WTC11 (cell line): Measurements from ENCODE around the gene ARPC1A. TPM values are rescaled to one million over a fixed set of nuclear protein-coding genes. Genes with fewer than 3 reads are reported as not detected.

Source experiments
- ATAC-seq: fragments of 200-7000 bp; cut with Tn5 transposase; 2 replicates; pipeline ENCODE4 v1.10.0; 2021; ENCODE audit warnings: mild to moderate bottlenecking, moderate library complexity
- CTCF ChIA-PET: fragments of 300-600 bp; sonication (Branson Sonifier 250); formaldehyde crosslinking; loops from one replicate; lab custom pipeline; 2021; ENCODE audit warnings: antibody characterized with exemption; lab: Charles Lee
- POLR2A ChIA-PET: fragments of 350-600 bp; sonication (Branson Sonifier 250); formaldehyde crosslinking; loops from one replicate; lab custom pipeline; 2021; ENCODE audit warnings: antibody characterized with exemption; lab: Charles Lee
- DNase-seq: peaks from one replicate; pipeline ENCODE4 v3.0.0; 2021; ENCODE audit warnings: low spot score
- H3K27ac Mint-ChIP-seq: 2 replicates; pipeline ENCODE4 v1.8.0; 2021; ENCODE audit warnings: mixed read lengths
- H3K27me3 Mint-ChIP-seq: 2 replicates; pipeline ENCODE4 v1.8.0; 2021; ENCODE audit warnings: low read depth, mild to moderate bottlenecking, moderate library complexity, mixed read lengths
- H3K36me3 Mint-ChIP-seq: 2 replicates; pipeline ENCODE4 v1.8.0; 2021; ENCODE audit warnings: mixed read lengths
- H3K4me1 Mint-ChIP-seq: 2 replicates; pipeline ENCODE4 v1.8.0; 2022; ENCODE audit warnings: mixed read lengths
- H3K4me3 Mint-ChIP-seq: 2 replicates; pipeline ENCODE4 v1.8.0; 2021; ENCODE audit warnings: mild to moderate bottlenecking, moderate library complexity, mixed read lengths
- H3K9me3 Mint-ChIP-seq: 2 replicates; pipeline ENCODE4 v1.8.0; 2021; ENCODE audit warnings: mixed read lengths
- AFF4 ChIP-seq: sonication (generic); formaldehyde crosslinking; IDR thresholded peaks from 2 replicates; pipeline ENCODE4 v1.8.1; 2023; ENCODE audit warnings: mild to moderate bottlenecking, missing genetic modification reagents, borderline replicate concordance
- ARID4B ChIP-seq: sonication (generic); formaldehyde crosslinking; IDR thresholded peaks from 2 replicates; pipeline ENCODE4 v1.8.0; 2023; ENCODE audit warnings: missing genetic modification reagents, mild to moderate bottlenecking, borderline replicate concordance
- ATF1 ChIP-seq: sonication (generic); formaldehyde crosslinking; IDR thresholded peaks from 2 replicates; pipeline ENCODE4 v1.8.1; 2023; ENCODE audit warnings: mild to moderate bottlenecking, moderate library complexity, missing genetic modification reagents
- ETV6 ChIP-seq: sonication (generic); formaldehyde crosslinking; IDR thresholded peaks from 2 replicates; pipeline ENCODE4 v1.8.1; 2022; ENCODE audit warnings: mild to moderate bottlenecking, missing genetic modification reagents
- FOXK1 ChIP-seq: sonication (generic); formaldehyde crosslinking; IDR thresholded peaks from 2 replicates; pipeline ENCODE4 v1.8.0; 2022; ENCODE audit warnings: mild to moderate bottlenecking, moderate library complexity, missing genetic modification reagents
- GABPB1 ChIP-seq: sonication (generic); formaldehyde crosslinking; IDR thresholded peaks from 2 replicates; pipeline ENCODE4 v1.8.1; 2023; ENCODE audit warnings: mild to moderate bottlenecking, missing genetic modification reagents
- HMGA2 ChIP-seq: fragments of 250-450 bp; sonication (Bioruptor Pico); IDR thresholded peaks from 2 replicates; pipeline ENCODE4 v1.4.0; 2021; ENCODE audit warnings: mild to moderate bottlenecking, moderate library complexity
- PREB ChIP-seq: sonication (generic); formaldehyde crosslinking; IDR thresholded peaks from 2 replicates; pipeline ENCODE4 v1.8.1; 2022; ENCODE audit warnings: mild to moderate bottlenecking, missing genetic modification reagents, moderate library complexity, borderline replicate concordance
- RELA ChIP-seq: sonication (generic); formaldehyde crosslinking; IDR thresholded peaks from 2 replicates; pipeline ENCODE4 v1.8.1; 2022; ENCODE audit warnings: missing genetic modification reagents, mild to moderate bottlenecking, borderline replicate concordance
- USF1 ChIP-seq: sonication (generic); formaldehyde crosslinking; IDR thresholded peaks from 2 replicates; pipeline ENCODE4 v1.8.0; 2022; ENCODE audit warnings: mild to moderate bottlenecking, missing genetic modification reagents
- ZBTB21 ChIP-seq: sonication (generic); formaldehyde crosslinking; IDR thresholded peaks from 2 replicates; pipeline ENCODE4 v1.8.1; 2023; ENCODE audit warnings: mild to moderate bottlenecking, missing genetic modification reagents, borderline replicate concordance
- ZMAT4 ChIP-seq: fragments of 250-450 bp; sonication (Bioruptor Pico); IDR thresholded peaks from 2 replicates; pipeline ENCODE4 v1.9.0; 2021; ENCODE audit warnings: mild to moderate bottlenecking
- ZNF121 ChIP-seq: sonication (generic); formaldehyde crosslinking; IDR thresholded peaks from 2 replicates; pipeline ENCODE4 v1.8.0; 2023; ENCODE audit warnings: missing genetic modification reagents
- ZNF219 ChIP-seq: sonication (generic); formaldehyde crosslinking; IDR thresholded peaks from 2 replicates; pipeline ENCODE4 v1.8.0; 2023; ENCODE audit warnings: missing genetic modification reagents, mild to moderate bottlenecking, borderline replicate concordance
- ZNF232 ChIP-seq: sonication (generic); formaldehyde crosslinking; IDR thresholded peaks from 2 replicates; pipeline ENCODE4 v1.8.0; 2022; ENCODE audit warnings: mild to moderate bottlenecking, missing genetic modification reagents
- ZNF423 ChIP-seq: fragments of 250-450 bp; sonication (Bioruptor Pico); IDR thresholded peaks from 2 replicates; pipeline ENCODE4 v2.1.2; 2022; ENCODE audit warnings: mild to moderate bottlenecking, moderate library complexity
- total RNA-seq: library from RNA; stranded (reverse); gene quantifications from 3 replicates; pipeline ENCODE4 v1.2.3, GENCODE V29; 2021
- TF ChIP-seq, protein P1 (sequence below): sonication (generic); formaldehyde crosslinking; IDR thresholded peaks from 2 replicates; pipeline ENCODE4 v1.8.0; 2022; ENCODE audit warnings: mild to moderate bottlenecking, missing genetic modification reagents
- TF ChIP-seq, protein P2 (sequence below): fragments of 250-450 bp; sonication (Bioruptor Pico); IDR thresholded peaks from 2 replicates; pipeline ENCODE4 v1.9.0; 2021; ENCODE audit warnings: mild to moderate bottlenecking
- TF ChIP-seq, protein P3 (sequence below): sonication (generic); formaldehyde crosslinking; IDR thresholded peaks from 2 replicates; pipeline ENCODE4 v1.8.1; 2022; ENCODE audit warnings: low read depth, missing genetic modification reagents, borderline replicate concordance

ARPC1A gene
- total RNA-seq, 1 experiment from 2014 or later, result 149 TPM

- H3K27me3 Mint-ChIP-seq, result no peaks in the 10 kb centered on the region
- peak within 1 kb of the TSS; percentile 99 for H3K27ac Mint-ChIP-seq
- peak within 1 kb of the TSS; percentile 99 for H3K4me3 Mint-ChIP-seq
- H3K36me3 Mint-ChIP-seq, result peaks cover 41% of the 10 kb centered on the region
- peak; percentile 88 for ATAC-seq
- peaks cover 18% of the 10 kb centered on the region for H3K4me1 Mint-ChIP-seq
- ChIA-PET CTCF (interaction anchor here (1.0 to 2.4 kb wide), 7 partner anchors 9 to 530 kb away, joined by 3 to 13 read pairs (median 5); partner anchors contain the start of gene TRRAP), POLR2A (interaction anchor here (0.6 to 2.4 kb wide), 15 partner anchors 10 to 530 kb away, joined by 3 to 37 read pairs (median 4); partner anchors contain the start of genes CPSF4, PTCD1, TRRAP and ZKSCAN5)
- no peaks in the 10 kb centered on the region for H3K9me3 Mint-ChIP-seq
- peak; percentile 86 for DNase-seq
- TF ChIP-seq ZNF121 (CRISPR knock-in tag) (no peak), PREB (CRISPR knock-in tag) (0 out of 2 replicates have a peak, but pooled peaks have one; percentile 53), RELA (CRISPR knock-in tag) (0 out of 2 replicates have a peak, but pooled peaks have one; percentile 36), FOXK1 (CRISPR knock-in tag) (peak; percentile 59), ZNF219 (CRISPR knock-in tag) (no peak), ZNF423 (CRISPR knock-in tag) (no peak), ZMAT4 (CRISPR knock-in tag) (no peak), ZBTB21 (no peak), ZNF232 (no peak), AFF4 (CRISPR knock-in tag) (no peak), ATF1 (no peak), GABPB1 (CRISPR knock-in tag) (peak; percentile 99), HMGA2 (CRISPR knock-in tag) (peak; percentile 21; the same call in 1 of the 2 replicates), ETV6 (peak; percentile 86), ARID4B (peak; percentile 71), USF1 (0 out of 2 replicates have a peak, but pooled peaks have one; percentile 16)
- TF ChIP-seq, protein P1, sequence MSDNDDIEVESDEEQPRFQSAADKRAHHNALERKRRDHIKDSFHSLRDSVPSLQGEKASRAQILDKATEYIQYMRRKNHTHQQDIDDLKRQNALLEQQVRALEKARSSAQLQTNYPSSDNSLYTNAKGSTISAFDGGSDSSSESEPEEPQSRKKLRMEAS, result peak; percentile 91
- TF ChIP-seq, protein P2, sequence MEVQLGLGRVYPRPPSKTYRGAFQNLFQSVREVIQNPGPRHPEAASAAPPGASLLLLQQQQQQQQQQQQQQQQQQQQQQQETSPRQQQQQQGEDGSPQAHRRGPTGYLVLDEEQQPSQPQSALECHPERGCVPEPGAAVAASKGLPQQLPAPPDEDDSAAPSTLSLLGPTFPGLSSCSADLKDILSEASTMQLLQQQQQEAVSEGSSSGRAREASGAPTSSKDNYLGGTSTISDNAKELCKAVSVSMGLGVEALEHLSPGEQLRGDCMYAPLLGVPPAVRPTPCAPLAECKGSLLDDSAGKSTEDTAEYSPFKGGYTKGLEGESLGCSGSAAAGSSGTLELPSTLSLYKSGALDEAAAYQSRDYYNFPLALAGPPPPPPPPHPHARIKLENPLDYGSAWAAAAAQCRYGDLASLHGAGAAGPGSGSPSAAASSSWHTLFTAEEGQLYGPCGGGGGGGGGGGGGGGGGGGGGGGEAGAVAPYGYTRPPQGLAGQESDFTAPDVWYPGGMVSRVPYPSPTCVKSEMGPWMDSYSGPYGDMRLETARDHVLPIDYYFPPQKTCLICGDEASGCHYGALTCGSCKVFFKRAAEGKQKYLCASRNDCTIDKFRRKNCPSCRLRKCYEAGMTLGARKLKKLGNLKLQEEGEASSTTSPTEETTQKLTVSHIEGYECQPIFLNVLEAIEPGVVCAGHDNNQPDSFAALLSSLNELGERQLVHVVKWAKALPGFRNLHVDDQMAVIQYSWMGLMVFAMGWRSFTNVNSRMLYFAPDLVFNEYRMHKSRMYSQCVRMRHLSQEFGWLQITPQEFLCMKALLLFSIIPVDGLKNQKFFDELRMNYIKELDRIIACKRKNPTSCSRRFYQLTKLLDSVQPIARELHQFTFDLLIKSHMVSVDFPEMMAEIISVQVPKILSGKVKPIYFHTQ (CRISPR knock-in tag), result no peak
- TF ChIP-seq, protein P3, sequence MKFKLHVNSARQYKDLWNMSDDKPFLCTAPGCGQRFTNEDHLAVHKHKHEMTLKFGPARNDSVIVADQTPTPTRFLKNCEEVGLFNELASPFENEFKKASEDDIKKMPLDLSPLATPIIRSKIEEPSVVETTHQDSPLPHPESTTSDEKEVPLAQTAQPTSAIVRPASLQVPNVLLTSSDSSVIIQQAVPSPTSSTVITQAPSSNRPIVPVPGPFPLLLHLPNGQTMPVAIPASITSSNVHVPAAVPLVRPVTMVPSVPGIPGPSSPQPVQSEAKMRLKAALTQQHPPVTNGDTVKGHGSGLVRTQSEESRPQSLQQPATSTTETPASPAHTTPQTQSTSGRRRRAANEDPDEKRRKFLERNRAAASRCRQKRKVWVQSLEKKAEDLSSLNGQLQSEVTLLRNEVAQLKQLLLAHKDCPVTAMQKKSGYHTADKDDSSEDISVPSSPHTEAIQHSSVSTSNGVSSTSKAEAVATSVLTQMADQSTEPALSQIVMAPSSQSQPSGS (CRISPR knock-in tag), result 0 out of 2 replicates have a peak, but pooled peaks have one; percentile 7
Observed at GRCh38 chr7:99408379-99409191, 82.9 kb downstream of the ARPC1A start, which contains the start of the genes BUD31 and PDAP1. BUD31 (plus strand) TSS chr7:99408969; CDS start chr7:99411093, 2,124 bp downstream. PDAP1 (minus strand) TSS chr7:99408597; CDS start chr7:99408548, 49 bp downstream.
